H9 (cell line): ENCODE measurements around the gene PDE5A. TPM values are rescaled to one million over a fixed set of nuclear protein-coding genes. Genes with fewer than 3 reads are reported as not detected.

Experiments
- DNase-seq: peaks from one replicate; pipeline ENCODE4 v3.0.0-alpha.2; 2017
- H2AFZ ChIP-seq: one replicate; pipeline ENCODE4 v1.6.1; 2013; ENCODE audit warnings: mild to moderate bottlenecking, low read length, control low read depth, moderate library complexity
- H2AK5ac ChIP-seq: 2 replicates; pipeline ENCODE4 v1.6.1; 2013; ENCODE audit warnings: low read length, control low read depth, mixed read lengths; ENCODE audit not compliant: insufficient read length
- H2BK120ac ChIP-seq: one replicate; pipeline ENCODE4 v1.6.1; 2013; ENCODE audit warnings: low read depth, mild to moderate bottlenecking, low read length, control low read depth, inconsistent platforms; ENCODE audit not compliant: poor library complexity, severe bottlenecking
- H2BK12ac ChIP-seq: 2 replicates; pipeline ENCODE4 v1.6.1; 2013; ENCODE audit warnings: low read length, control low read depth, mixed read lengths, low read depth; ENCODE audit not compliant: insufficient read length
- H2BK15ac ChIP-seq: 2 replicates; pipeline ENCODE4 v1.6.1; 2013; ENCODE audit warnings: low read depth, low read length, control low read depth
- H2BK20ac ChIP-seq: one replicate; pipeline ENCODE4 v1.6.1; 2013; ENCODE audit warnings: low read depth, mild to moderate bottlenecking, low read length, control low read depth, inconsistent platforms; ENCODE audit not compliant: poor library complexity, severe bottlenecking
- H2BK5ac ChIP-seq: 2 replicates; pipeline ENCODE4 v1.6.1; 2013; ENCODE audit warnings: low read length, control low read depth, mixed read lengths; ENCODE audit not compliant: insufficient read length
- H3K14ac ChIP-seq: 2 replicates; pipeline ENCODE4 v1.6.1; 2013; ENCODE audit warnings: low read length, control low read depth; ENCODE audit not compliant: insufficient read depth
- H3K18ac ChIP-seq: 2 replicates; pipeline ENCODE4 v1.6.1; 2013; ENCODE audit warnings: low read depth, mild to moderate bottlenecking, mixed read lengths, low read length, control low read depth; ENCODE audit not compliant: insufficient read length
- H3K23ac ChIP-seq: 2 replicates; pipeline ENCODE4 v1.6.1; 2013; ENCODE audit warnings: low read length, control low read depth, mixed read lengths, low read depth; ENCODE audit not compliant: insufficient read length
- H3K23me2 ChIP-seq: 2 replicates; pipeline ENCODE4 v1.6.1; 2013; ENCODE audit warnings: low read depth, mild to moderate bottlenecking, mixed read lengths, low read length, control low read depth; ENCODE audit not compliant: insufficient read length, poor library complexity, severe bottlenecking
- H3K27ac ChIP-seq: 2 replicates; pipeline ENCODE4 v1.5.1; 2013; ENCODE audit warnings: low read length, control low read depth, mixed read lengths, low read depth; ENCODE audit not compliant: insufficient read length
- H3K27me3 ChIP-seq: 2 replicates; pipeline ENCODE4 v1.6.1; 2013; ENCODE audit warnings: low read length, control low read depth, inconsistent platforms; ENCODE audit not compliant: insufficient read depth
- H3K4ac ChIP-seq: 2 replicates; pipeline ENCODE4 v1.6.1; 2013; ENCODE audit warnings: low read depth, mild to moderate bottlenecking, control low read depth, inconsistent platforms, low read length, moderate library complexity
- H3K4me1 ChIP-seq: 2 replicates; pipeline ENCODE4 v1.6.1; 2013; ENCODE audit warnings: low read length, control low read depth, inconsistent platforms; ENCODE audit not compliant: insufficient read depth
- H3K4me2 ChIP-seq: 2 replicates; pipeline ENCODE4 v1.6.1; 2013; ENCODE audit warnings: low read length, control low read depth, mixed read lengths; ENCODE audit not compliant: insufficient read length, insufficient read depth
- H3K56ac ChIP-seq: 2 replicates; pipeline ENCODE4 v1.6.1; 2013; ENCODE audit warnings: low read depth, mild to moderate bottlenecking, mixed read lengths, low read length, control low read depth; ENCODE audit not compliant: insufficient read length
- H3K79me1 ChIP-seq: 2 replicates; pipeline ENCODE4 v1.6.1; 2013; ENCODE audit warnings: low read depth, mild to moderate bottlenecking, moderate library complexity, low read length, control low read depth, inconsistent platforms; ENCODE audit not compliant: insufficient read depth, poor library complexity, severe bottlenecking
- H3K79me2 ChIP-seq: 2 replicates; pipeline ENCODE4 v1.6.1; 2013; ENCODE audit warnings: low read length, control low read depth, inconsistent platforms; ENCODE audit not compliant: insufficient read depth
- H3K9ac ChIP-seq: 2 replicates; pipeline ENCODE4 v1.6.1; 2013; ENCODE audit warnings: low read length, control low read depth, mixed read lengths; ENCODE audit not compliant: insufficient read length; ENCODE audit errors: extremely low read depth
- H3K9me3 ChIP-seq: one replicate; pipeline ENCODE4 v1.6.1; 2013; ENCODE audit warnings: low read depth, low read length, inconsistent platforms; ENCODE audit not compliant: control insufficient read depth
- H3T11ph ChIP-seq: one replicate; pipeline ENCODE4 v1.6.1; 2013; ENCODE audit warnings: mild to moderate bottlenecking, low read length, control low read depth, inconsistent platforms
- H4K20me1 ChIP-seq: one replicate; pipeline ENCODE4 v1.6.1; 2013; ENCODE audit not compliant: control insufficient read depth, insufficient read length, insufficient read depth
- H4K5ac ChIP-seq: 2 replicates; pipeline ENCODE4 v1.6.1; 2013; ENCODE audit warnings: low read depth, mild to moderate bottlenecking, mixed read lengths, low read length, control low read depth; ENCODE audit not compliant: insufficient read length
- H4K8ac ChIP-seq: replicated peaks from 2 replicates; pipeline ENCODE4 v1.6.1; 2013; ENCODE audit warnings: low read length, control low read depth, mixed read lengths, low read depth; ENCODE audit not compliant: insufficient read length
- H4K91ac ChIP-seq: 2 replicates; pipeline ENCODE4 v1.6.1; 2013; ENCODE audit warnings: low read depth, mild to moderate bottlenecking, moderate library complexity, mixed read lengths, low read length, control low read depth; ENCODE audit not compliant: insufficient read length
- H3K27ac Mint-ChIP-seq, 3 experiments: 2 replicates in 2 of 3; 3 replicates in 1 of 3; pipeline ENCODE4 v1.8.0; 2020 to 2021; ENCODE audit warnings: mixed read lengths in 3 of 3, mild to moderate bottlenecking in 1 of 3, moderate library complexity in 1 of 3
- H3K27me3 Mint-ChIP-seq: 2 replicates; pipeline ENCODE4 v1.8.0; 2021; ENCODE audit warnings: low read depth, mild to moderate bottlenecking, moderate library complexity, mixed read lengths
- H3K36me3 Mint-ChIP-seq, 3 experiments: 2 replicates in 2 of 3; 3 replicates in 1 of 3; pipeline ENCODE4 v1.8.0; 2020 to 2021; ENCODE audit warnings: low read depth in 3 of 3, mixed read lengths in 3 of 3; ENCODE audit not compliant: insufficient read depth in 1 of 3
- H3K4me1 Mint-ChIP-seq, 2 experiments: 2 replicates each; pipeline ENCODE4 v1.8.0; 2020; ENCODE audit warnings: mixed read lengths in 2 of 2
- H3K4me3 Mint-ChIP-seq, 2 experiments: 2 replicates in 1 of 2; 3 replicates in 1 of 2; pipeline ENCODE4 v1.8.0; 2020 to 2021; ENCODE audit warnings: mild to moderate bottlenecking in 2 of 2, mixed read lengths in 2 of 2, moderate library complexity in 1 of 2
- H3K9me3 Mint-ChIP-seq, 2 experiments: 2 replicates in 1 of 2; 3 replicates in 1 of 2; pipeline ENCODE4 v1.8.0; 2020; ENCODE audit warnings: mild to moderate bottlenecking in 2 of 2, mixed read lengths in 2 of 2, moderate library complexity in 1 of 2
- CTCF ChIP-seq: fragments of 200-600 bp; sonication (generic); conservative IDR thresholded peaks from 3 replicates; pipeline ENCODE4 v1.8.0; 2021; ENCODE audit warnings: antibody characterized with exemption, mild to moderate bottlenecking
- WGBS: extraction: QIAGEN DNeasy Blood & Tissue Kit; methylation state at CpG from one replicate; pipeline ENCODE4 v1.1.7; 2013; ENCODE audit warnings: missing lambda C conversion rate, low lambda C conversion rate, mixed read lengths; ENCODE audit not compliant: insufficient read length; ENCODE audit errors: extremely low coverage; 5-methylcytosine and 5-hydroxymethylcytosine counted together
- total RNA-seq: library from RNA; stranded (reverse); gene quantifications from 2 replicates; pipeline ENCODE4 v1.2.1, GENCODE V29; 2021

Gene PDE5A
- total RNA-seq, 1 experiment from 2014 or later: 15.7 TPM

DNA sequence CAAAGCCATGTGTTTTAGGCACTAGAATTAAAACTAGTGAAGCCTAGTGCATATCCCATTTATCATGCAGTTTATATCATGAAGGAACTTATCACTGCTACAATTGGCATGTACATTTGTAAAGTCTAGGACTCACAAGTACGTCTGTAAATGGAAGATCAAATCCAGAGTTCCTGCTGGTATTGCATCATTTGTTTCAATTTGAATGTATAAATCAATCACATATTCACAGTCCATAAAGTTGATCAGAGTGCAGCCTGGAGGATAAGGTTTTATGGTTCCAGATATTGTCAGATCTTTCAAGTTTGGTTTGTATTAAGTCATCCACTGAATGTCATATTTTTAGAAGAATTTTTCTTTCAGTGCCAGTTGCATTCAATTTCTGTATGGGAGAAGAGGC lies 32.6 kb upstream of the PDE5A start:
- Histone ChIP-seq H2AFZ (no peak overlapping the region), H4K20me1 (no peaks in the 10 kb centered on the region), H3K4me1 (0 out of 2 replicates have a peak, but pooled peaks cover 2% of the 10 kb centered on the region), H3K9me3 (no peaks in the 10 kb centered on the region), H2BK5ac (no peak overlapping the region), H3K79me2 (no peaks in the 10 kb centered on the region), H3K9ac (no peak overlapping the region), H3K4ac (no peak overlapping the region), H3K23ac (no peak overlapping the region), H3K23me2 (no peaks in the 10 kb centered on the region), H3T11ph (no peak overlapping the region), H2AK5ac (no peak overlapping the region), H3K56ac (no peak overlapping the region), H3K4me2 (no peak overlapping the region), H3K79me1 (no peaks in the 10 kb centered on the region), H2BK12ac (no peak overlapping the region), H3K14ac (no peak overlapping the region), H4K5ac (no peak overlapping the region), H2BK120ac (no peak overlapping the region), H4K91ac (no peak overlapping the region), H2BK15ac (no peak overlapping the region), H4K8ac (no peak overlapping the region), H3K27me3 (no peaks in the 10 kb centered on the region), H3K27ac (no peak overlapping the region), H2BK20ac (no peak overlapping the region), H3K18ac (no peak overlapping the region)
- TF ChIP-seq CTCF: no peak
- Mint-ChIP-seq H3K36me3 (no peaks in the 10 kb centered on the region), H3K4me1 (no peaks in the 10 kb centered on the region), H3K4me3 (no peak overlapping the region), H3K27ac (no peak overlapping the region; a peak in 1 of 7 replicates), H3K27me3 (no peaks in the 10 kb centered on the region), H3K9me3 (no peaks in the 10 kb centered on the region)
- no CpG with 5 or more reads among the region's 1 CpG for WGBS
- no peak for DNase-seq
